Aorta (tissue), 5 donors: ENCODE measurements around the gene SULT1C3. TPM values are rescaled to one million over a fixed set of nuclear protein-coding genes. Genes with fewer than 3 reads are reported as not detected.

Source experiments
- ATAC-seq: fragments of 200-7000 bp; cut with Tn5 transposase; one replicate; pipeline ENCODE4 v1.9.1; 2022; ENCODE audit warnings: moderate library complexity; ENCODE audit not compliant: low FRiP score
- DNase-seq, 2 donors: peaks; one replicate each; pipeline ENCODE4 v3.0.0-alpha.2; 2020
- H3K27ac ChIP-seq, 2 donors: one replicate each; pipeline ENCODE4 v1.5.1; 2013; ENCODE audit warnings: low read length in 2 of 2, mild to moderate bottlenecking in 2 of 2, moderate library complexity in 2 of 2, control low read depth in 1 of 2, inconsistent platforms in 1 of 2, low read depth in 1 of 2
- H3K27me3 ChIP-seq, 2 donors: one replicate each; pipeline ENCODE4 v1.6.1; 2013; ENCODE audit warnings: control low read depth in 1 of 2, low read length in 1 of 2, mild to moderate bottlenecking in 1 of 2, moderate library complexity in 1 of 2; ENCODE audit not compliant: insufficient read depth in 2 of 2, control insufficient read depth in 1 of 2
- H3K36me3 ChIP-seq, 2 donors: one replicate each; pipeline ENCODE4 v1.6.1; 2013; ENCODE audit warnings: control low read depth in 1 of 2, low read length in 1 of 2, mild to moderate bottlenecking in 1 of 2; ENCODE audit not compliant: insufficient read depth in 2 of 2, control insufficient read depth in 1 of 2
- H3K4me1 ChIP-seq, 2 donors: one replicate each; pipeline ENCODE4 v1.6.1; 2013; ENCODE audit warnings: low read length in 2 of 2, control low read depth in 1 of 2, mild to moderate bottlenecking in 1 of 2, moderate library complexity in 1 of 2; ENCODE audit not compliant: insufficient read depth in 2 of 2, control insufficient read depth in 1 of 2
- H3K4me3 ChIP-seq, 2 donors: one replicate each; pipeline ENCODE4 v1.5.1; 2013; ENCODE audit warnings: low read length in 2 of 2, control low read depth in 1 of 2, mild to moderate bottlenecking in 1 of 2
- H3K9me3 ChIP-seq: one replicate; pipeline ENCODE4 v1.6.1; 2013; ENCODE audit warnings: mild to moderate bottlenecking, low read length; ENCODE audit not compliant: control insufficient read depth
- WGBS, 2 donors: extraction: QIAGEN DNeasy Blood & Tissue Kit; methylation state at CpG; one replicate each; pipeline ENCODE4 v1.1.7; 2013; 5-methylcytosine and 5-hydroxymethylcytosine counted together
- intact Hi-C, 2 donors: fragments of 100-400 bp; cut with DNase I; formaldehyde crosslinking; loops; one replicate each; pipeline versions ENCODE4 v1.14.2 to v1.15.0; 2022
- polyA plus RNA-seq, 2 donors: library from polyadenylated mRNA; stranded (reverse); fragments of 200-250 nt; gene quantifications; one replicate each; pipeline ENCODE4 v1.2.3, GENCODE V29; 2013
- total RNA-seq, 2 donors: library from RNA; stranded (reverse); fragmentation: NEBNext Ultra II Directional; extraction: Animal tissue kit (Norgen Biotek cat#: 25700); gene quantifications; one replicate each; pipeline ENCODE4 v1.2.1, GENCODE V29; 2021
- donor health status: healthy with polysubstance abuse.
- donor health status: Bipolar disorder and iron deficiency.
- donor health status: DM: no; HTN: no; CAD: no.
- donor health status: DM: no; HTN: no; CAD: no.
- donor health status: DM: yes; HTN: yes; CAD: no.

Gene SULT1C3
- total and polyA plus RNA-seq, 4 donors: not detected

- no peak overlapping the region for H3K4me3 ChIP-seq
- DNase-seq: no peak
- H3K27ac ChIP-seq: no peak overlapping the region
- no peaks in the 10 kb centered on the region for H3K9me3 ChIP-seq
- no peaks in the 10 kb centered on the region for H3K27me3 ChIP-seq
- no peaks in the 10 kb centered on the region for H3K36me3 ChIP-seq
- no peaks in the 10 kb centered on the region for H3K4me1 ChIP-seq
- intact Hi-C loops: no loop called here
- WGBS, 2 donors: 73 to 80% methylated on average over 2 of the region's 2 CpGs
- no peak for ATAC-seq
Observed at GRCh38 chr2:108304975-108305374, 65.2 kb downstream of the SULT1C3 start.

GRCh38 chr2:108305901-108306300, 66.1 kb downstream of the SULT1C3 start:
- intact Hi-C loops: no loop called here
- WGBS, 2 donors: 87 to 100% methylated on average over 2 of the region's 2 CpGs
- ATAC-seq: no peak

GRCh38 chr2:108309903-108310302, 70.1 kb downstream of the SULT1C3 start:
- Histone ChIP-seq H3K9me3 (no peaks in the 10 kb centered on the region), H3K4me1 (no peaks in the 10 kb centered on the region), H3K27me3 (no peaks in the 10 kb centered on the region), H3K4me3 (no peak overlapping the region), H3K36me3 (no peaks in the 10 kb centered on the region), H3K27ac (no peak overlapping the region)
- intact Hi-C loops: no loop called here
- ATAC-seq: no peak
- DNase-seq: no peak

More at GRCh38 chr2:108305901-108306300, 66.1 kb downstream of the SULT1C3 start:
- no peak for DNase-seq
- Histone ChIP-seq H3K4me1 (no peaks in the 10 kb centered on the region), H3K36me3 (no peaks in the 10 kb centered on the region), H3K27me3 (no peaks in the 10 kb centered on the region), H3K4me3 (no peak overlapping the region), H3K27ac (no peak overlapping the region), H3K9me3 (no peaks in the 10 kb centered on the region)

Other genes starting within 250 kb of the SULT1C3 start
- 1 to 10 TPM; 1.7 to 2.8 TPM for gene SULT1C2, start 48.9 kb downstream of the SULT1C3 start, total RNA-seq
- gene SULT1C2, start 48.9 kb downstream of the SULT1C3 start, polyA plus RNA-seq: not detected
- 10 to 100 TPM in 1 of 2 donors, 1 to 10 TPM in 1; 4.2 to 10.3 TPM for gene SULT1C4, start 138.0 kb downstream of the SULT1C3 start, total RNA-seq
- 1 to 10 TPM in 1 of 2 donors, not detected in 1; 2.7 TPM for gene SULT1C4, start 138.0 kb downstream of the SULT1C3 start, polyA plus RNA-seq
- gene GCC2, start 209.2 kb downstream of the SULT1C3 start, total RNA-seq: 10 to 100 TPM; 52.1 to 64.6 TPM
- 10 to 100 TPM; 10.8 to 13.6 TPM for gene GCC2, start 209.2 kb downstream of the SULT1C3 start, polyA plus RNA-seq